CD1c-positive myeloid dendritic cell (primary cell): Measurements from ENCODE around the gene GALNT18.
A peak's percentile ranks its signal among the peaks of the same experiment; 100 is the strongest.

Experiments used
- DNase-seq: peaks from one replicate; pipeline ENCODE4 v3.0.0-alpha.2; 2016; ENCODE audit errors: extremely low spot score

The GALNT18 gene

DNA sequence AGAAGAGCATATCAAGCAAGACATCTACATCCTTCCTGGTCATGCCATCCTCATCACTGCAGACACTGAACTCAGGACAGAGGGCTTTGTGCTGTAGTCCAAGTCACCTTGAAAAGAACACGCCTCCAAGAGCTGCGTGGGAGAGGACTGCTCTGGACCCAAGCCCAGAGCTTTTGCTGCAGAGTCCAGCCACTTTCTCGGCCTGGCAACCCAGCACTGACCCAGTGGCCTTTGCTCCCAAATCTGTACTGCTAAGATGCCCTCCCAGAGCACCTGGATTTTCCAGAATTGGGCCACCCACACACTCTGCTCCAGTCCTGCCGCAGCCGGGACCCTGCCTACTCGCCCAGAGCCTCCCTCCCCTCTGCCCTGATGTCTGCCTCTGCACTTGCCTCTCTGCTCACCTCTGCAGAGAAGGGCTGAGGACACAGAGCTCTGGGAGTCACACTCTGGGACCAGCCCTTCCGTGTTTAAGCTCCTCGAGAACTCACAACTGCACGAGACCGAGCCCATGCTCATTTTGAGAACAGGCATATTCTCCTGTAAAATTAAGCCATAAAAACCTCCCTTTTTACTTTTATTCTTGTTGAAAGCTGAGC lies 185.0 kb downstream of the GALNT18 start:
- no peak for DNase-seq

DNA sequence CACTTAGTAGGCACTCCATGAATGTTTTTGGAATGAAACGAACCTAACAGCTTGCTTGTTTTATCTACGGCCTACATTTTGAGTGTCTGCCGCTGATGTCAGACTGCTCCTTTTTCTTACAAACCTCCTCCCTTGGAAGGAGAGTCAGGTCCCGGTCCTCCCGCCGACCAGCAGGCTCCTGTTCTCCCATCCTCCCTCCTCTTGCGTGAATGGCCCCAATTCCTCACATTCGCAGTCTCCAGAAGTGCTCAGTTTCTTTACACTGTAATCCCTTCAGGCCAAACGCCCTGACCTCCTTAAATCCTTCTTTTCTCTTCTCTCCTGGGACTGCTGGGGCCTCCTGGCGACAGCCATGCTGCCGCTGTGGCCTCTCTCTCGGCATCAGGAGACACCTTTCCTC lies 186.2 kb downstream of the GALNT18 start:
- DNase-seq, result no peak

DNA sequence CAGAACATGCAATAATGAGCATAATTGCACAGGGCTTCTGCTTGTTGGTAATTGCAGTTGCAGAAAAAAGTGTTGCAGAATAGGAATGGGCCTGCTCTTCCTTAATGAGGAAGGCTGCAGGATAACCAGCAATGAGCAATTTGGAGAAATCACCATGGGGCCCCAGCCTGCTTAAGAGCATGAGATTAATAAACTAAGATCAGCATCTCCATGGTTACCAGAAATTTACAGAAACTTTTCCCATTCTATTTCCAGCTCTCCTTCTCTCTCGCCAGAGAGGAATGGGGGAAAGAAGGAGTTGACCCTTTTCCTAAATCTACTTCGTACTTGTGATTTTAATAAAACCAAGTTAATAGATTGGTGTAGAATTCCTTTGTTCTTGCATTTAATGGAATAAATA lies 187.8 kb downstream of the GALNT18 start:
- no peak for DNase-seq

DNA sequence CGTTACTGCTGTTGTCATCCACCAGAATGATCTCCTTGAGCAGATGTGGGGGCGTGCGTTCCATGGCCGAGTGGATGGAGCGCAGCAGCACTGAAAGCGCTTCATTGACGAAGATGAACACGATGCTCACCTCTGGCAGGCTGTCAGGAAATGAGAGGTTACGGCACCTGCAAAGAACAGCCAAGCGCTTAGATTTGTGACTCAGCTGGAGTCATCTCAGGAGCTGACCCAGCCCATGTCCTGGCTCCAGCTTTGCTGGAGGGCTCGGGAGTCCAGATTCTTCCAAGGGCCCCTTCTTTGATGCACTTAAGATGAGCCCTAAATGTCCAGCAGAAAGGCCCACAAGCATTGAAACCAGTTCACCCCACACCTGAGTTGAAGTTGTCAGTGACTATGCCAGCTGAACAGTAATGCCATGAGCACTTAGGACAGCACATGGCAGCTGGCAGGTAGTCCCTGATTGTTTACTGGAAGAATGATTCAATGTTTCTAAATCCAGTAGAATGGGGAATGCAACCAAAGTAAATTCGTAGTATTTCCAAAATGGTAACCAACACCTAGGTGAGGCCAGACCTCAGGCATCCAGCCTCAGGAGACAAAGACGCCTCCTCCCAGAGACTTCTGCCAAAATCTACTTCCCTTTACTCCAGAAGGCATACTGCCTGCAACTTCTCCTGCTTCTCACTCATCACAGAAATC lies 189.0 kb downstream of the GALNT18 start:
- DNase-seq, result no peak

DNA sequence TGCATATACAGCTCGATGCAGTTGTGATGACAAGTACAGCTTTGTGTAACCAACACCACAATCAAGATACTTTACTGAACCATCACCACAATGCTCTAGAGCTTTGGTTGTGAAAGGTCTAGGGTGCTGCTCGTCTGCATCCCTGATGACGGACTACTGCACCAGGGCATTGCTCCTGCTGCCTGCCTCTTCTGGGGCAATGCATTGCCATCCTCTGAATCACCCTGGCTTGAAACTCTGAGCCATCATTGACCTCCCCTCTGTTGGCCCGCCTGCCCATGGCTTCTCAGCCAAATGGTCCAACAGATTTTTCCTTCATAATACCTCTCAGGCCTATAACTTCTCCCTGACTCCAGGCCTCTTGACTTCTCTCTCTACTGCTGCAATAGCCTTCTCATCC lies 191.4 kb downstream of the GALNT18 start:
- DNase-seq, result no peak

DNA sequence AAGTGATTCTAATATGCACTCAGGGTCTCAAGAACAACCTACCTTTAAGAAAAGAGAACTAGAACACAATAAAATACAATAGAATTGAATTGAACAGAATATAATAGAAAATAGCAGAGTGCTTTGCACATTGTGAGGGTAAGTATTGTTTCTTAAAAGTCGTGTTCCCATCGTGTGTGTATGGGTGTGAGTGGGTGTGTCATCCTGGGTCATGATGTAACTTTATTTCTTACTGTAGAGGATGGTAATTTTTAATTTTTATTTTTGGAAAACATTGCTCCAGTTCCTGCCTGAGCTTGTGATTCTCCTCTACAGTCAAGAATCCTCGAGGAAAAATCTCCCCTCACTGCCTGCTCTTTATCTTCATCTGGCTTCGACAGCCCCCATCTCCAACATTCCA lies 193.1 kb downstream of the GALNT18 start:
- DNase-seq, result no peak

DNA sequence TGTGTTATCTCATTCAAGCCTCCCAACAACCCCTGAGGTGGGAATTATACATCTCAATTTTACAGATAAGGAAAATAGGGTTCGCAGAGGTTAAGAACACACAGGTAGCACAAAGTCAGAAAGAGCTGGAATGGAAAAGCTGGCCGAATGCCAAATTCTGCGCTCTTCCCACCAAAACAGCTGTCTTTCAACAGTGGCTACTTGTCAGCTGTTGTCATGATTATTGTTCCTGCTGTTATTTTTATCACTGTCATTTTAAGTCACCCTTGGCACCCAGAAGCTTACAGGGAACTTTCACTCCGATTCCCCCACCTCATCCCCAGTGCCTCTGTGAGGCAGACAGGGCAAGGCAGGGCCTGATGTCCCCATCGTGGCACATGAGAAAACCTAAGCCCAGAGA lies 194.3 kb downstream of the GALNT18 start:
- no peak for DNase-seq

DNA sequence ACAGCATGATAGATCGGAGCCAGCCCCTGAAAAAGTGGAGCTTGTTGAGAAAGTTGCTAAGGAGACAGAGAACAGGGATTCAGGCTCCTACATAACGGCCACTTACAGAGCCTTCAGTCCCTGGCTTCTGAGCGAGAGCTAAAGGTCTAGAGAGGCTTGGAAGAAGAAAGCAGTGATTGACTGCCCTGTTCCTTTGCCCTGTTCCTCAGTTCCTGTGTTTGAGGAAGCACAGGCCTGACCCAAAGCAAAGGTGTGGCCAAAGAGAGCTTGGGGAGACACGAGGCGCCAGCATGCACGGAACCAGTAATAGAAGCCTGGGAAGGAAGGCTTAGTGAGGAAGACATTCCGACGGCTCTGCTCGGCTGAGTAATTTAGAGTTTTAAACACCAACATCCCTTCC lies 194.7 kb downstream of the GALNT18 start:
- no peak for DNase-seq

DNA sequence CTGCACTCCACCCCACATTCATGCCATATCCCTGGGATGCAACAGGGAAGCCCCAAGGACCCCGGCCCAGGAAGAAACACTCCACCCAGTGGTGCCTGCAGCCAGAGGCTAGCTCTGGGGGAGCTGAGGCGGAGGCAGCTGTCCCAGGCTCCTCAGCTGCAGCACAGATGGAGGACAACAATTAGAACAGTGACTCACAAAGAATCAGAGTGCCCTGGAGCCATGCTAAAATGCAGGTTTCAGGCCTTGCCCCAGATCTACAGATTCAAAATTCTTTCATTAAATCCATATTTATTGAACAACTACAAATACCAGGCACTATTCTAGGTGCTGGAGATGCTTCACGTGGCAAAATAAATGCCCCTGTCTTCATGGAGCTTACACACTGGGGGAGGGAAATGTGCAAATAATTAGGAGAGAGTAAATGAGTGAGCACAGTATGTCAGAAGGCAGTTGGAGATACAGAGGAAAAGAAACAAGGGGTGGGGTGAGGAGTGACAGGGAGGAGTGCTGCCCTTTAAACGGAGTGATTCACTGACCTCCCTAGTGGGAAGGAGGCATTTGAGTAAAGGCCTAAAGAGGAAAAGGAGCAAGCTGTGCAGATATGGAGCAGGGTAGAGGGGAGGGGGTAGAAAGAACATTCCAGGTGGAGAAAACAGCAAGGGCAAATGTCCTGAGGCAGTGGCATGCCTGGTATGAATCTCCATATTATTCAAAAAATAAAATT lies 195.4 kb downstream of the GALNT18 start:
- no peak for DNase-seq

DNA sequence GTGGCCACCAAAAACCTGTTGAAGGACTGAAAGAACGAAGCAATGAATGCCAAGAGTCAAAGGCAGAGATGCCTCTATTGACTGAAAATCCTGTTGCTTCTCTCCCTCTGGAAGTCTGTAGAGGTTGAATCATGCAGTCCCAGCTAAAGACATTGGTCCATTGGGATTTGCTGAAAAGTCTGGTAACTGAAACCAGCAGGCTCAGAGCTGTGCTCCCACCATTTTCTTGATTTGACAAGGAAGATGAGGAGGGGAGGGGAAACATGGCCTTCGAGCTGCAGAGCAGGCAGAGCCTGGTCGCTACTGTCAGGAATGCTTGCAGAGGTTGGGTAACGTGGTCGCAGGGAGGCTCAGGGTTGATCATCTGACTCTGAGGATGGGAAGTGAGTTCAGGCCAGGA lies 196.0 kb downstream of the GALNT18 start:
- no peak for DNase-seq

DNA sequence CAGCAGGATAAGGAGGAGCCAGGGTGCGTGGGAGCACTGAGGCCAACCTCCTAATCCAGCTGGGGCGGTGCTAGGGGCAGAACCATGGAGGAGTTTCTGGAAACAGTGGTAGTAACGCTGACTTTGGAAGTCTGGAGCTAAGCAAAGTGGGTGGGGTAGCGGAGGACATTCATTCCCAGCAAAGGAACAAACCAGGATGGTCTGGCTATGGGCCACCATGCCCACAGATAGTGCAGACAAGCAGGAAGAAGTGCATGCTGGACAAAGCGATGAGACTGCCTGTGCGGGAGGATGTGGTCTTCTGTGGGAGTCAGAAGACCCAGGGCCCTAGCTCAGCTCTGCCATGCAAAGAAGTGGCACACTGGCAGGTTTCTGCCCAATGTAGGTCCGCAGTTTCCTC lies 197.1 kb downstream of the GALNT18 start:
- DNase-seq, result no peak

DNA sequence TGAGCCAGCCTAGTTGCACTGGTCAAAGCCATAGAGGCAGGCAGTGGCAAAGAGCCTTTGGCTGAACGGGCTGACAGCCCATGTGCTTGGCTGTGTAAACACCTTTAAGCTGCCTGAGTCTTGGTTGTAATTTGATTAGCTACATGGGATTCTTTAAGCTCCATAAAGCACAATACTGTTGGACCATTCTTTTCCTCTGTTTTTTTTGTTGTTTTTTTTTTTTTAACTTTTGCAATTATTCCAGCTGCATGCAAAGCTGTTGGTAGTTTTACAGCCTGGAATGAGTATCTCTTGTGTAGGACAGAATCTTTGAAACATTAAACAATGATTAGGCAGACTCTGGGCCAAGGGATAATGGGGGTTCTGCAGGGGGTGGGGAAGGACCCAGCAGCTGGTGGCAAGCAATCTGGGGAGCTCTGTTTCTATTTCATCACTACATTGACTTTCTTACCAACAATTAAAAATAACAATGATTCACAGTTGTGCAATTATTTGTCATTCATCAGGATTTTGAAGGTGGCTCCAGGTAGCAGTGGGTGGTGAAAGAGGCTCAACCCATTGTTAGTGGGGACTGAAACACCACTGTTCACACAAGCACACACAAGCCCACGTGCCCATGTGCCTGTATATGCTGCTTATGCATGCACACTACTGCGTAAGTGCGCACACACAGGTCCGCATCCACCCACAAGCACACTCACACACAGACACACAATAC lies 199.2 kb downstream of the GALNT18 start:
- DNase-seq, result no peak

DNA sequence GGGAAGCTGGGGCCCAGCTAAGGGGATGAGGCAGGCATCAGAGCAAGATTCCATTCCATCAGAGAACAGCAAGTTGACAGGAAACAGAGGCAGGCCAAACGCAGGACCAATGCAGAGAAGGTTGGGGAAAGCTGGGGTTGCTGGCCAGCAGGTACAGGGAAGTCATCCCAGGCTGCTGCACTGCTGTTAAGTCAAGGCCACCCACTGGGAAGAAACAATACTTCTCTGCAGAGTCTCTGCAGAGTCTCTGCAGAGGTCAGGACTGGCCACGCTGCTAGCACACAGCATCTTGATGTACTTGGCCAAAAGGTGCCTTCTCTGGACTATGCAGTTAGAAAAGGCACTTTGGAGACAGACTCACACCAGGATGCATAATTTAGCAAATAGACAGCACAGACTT lies 200.3 kb downstream of the GALNT18 start:
- no peak for DNase-seq

DNA sequence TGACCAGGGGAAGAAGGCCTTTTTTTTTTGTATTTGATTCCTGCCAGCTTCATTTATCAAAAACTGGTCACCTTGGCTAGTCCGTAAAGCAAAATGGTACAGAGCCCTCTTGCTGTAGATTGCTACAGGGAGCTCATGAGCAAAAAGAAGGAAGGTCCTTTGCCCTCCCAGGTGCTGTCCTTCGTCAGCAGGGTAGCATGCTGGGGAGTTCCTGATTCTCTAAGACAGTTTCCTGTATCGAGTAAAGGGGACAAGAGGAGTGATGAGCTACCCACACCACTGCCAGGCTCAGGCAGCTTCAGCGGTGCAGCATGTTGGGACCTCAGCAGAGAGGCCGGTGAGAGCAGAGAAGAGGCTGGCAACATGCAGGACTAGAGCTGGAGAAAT lies 200.9 kb downstream of the GALNT18 start:
- DNase-seq, result peak; percentile 24

DNA sequence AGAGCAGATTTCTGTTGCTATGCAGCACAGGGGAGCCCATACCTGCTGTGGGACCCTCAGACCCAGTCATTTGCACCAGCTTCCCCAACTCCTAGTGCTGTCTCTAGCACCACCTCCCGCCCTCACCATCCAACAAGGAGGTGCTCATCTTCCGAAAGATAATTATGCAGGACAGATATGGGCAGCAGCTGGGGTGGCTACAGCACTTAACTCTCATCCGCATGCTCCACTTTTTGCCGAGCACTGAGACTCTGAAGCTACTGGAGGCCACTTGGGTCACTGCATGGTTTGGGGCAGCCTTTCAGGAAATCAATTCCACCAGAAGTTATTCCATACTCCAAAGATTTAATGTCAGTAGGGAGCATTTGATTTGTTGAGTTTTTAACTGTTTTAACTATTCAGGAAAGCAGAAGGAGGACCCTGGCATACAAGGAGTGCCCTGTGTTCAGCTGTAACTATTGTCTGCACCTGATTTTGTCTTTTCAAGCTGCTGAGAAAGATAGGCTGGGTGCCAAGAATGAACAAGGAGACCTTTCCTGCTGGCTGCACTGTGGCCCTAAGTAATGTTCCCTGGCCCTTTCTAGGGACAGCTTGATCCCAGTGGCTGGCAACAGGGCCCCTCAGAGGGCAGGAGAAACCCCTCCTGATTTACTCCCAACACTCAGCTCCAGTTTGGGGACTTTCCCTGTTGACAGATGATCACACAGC lies 201.5 kb downstream of the GALNT18 start:
- DNase-seq, result no peak

DNA sequence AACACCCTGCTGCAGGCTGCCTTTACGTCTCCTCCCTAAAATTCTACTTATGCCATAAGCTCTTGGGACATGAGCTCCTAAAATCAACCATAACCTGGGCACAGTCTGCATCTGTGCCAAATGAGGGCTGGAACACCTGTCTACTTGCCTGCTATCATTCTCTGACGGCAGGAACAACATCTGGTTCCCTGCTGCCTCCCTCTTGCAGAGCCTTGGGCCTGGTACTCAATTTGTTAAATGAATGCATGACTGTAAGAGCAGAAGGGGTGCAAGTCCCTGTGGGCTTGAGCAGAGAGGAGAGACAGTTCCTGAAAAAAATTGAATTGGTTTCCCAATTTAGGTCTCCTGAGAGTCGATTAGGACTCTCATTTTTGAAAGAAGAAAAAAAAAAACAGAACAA lies 202.1 kb downstream of the GALNT18 start:
- no peak for DNase-seq

DNA sequence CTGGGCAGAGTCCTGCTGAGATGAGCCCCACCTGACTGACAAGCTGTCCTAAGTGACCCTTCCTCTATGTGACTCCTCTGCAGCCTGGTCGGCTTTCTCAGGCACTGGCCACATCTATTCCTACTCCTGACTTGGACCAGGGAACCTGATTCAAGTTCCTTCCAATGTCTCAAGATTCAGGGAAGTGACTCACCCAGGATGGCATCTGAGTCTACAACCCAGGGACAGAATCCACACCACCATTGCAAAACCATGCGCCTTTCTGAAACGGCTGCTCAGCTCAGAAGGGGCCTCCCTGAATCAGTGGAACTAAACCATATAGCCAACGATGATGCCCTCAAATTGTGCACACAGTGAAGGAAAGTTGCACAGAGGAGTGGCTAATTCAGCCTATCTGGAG lies 204.9 kb downstream of the GALNT18 start:
- DNase-seq, result peak; percentile 82

DNA sequence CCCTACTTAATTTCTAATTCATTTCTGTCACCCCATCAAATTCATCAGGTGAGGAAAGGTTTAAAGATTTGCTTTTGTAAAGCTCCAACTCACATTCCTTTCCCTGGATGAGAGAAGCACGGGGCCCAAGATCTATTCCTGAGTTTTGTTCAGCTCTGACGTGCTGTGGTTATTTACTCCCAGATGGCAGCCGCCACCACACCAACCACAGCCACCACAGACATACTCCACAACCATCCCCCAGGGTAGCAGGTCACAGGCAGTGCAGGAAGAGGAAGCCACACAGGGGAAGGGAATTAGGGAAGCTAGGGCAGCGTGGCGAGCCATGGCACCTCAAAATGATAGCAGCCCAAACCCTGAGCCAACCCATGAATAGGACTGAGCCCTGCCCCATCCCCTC lies 205.3 kb downstream of the GALNT18 start:
- peak; percentile 88 for DNase-seq

DNA sequence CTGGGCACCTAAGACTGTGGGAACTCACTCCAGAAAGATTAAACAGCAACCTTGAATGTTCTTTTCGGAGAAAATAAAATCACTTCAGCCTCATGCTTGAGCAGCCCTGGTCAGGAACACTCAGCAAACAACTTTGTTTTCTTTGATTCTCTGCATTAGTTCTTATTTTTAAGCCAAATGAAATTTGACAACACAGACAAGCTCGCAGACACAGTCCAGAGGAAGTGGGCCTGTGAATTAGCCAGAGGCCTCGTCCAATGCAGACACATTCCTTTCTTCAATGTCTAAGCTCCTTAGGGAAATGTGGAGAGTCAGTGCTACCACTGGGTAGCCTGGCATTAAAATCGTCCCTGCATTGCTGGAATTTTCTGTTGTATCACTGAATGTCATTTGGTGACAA lies 205.9 kb downstream of the GALNT18 start:
- DNase-seq, result no peak

DNA sequence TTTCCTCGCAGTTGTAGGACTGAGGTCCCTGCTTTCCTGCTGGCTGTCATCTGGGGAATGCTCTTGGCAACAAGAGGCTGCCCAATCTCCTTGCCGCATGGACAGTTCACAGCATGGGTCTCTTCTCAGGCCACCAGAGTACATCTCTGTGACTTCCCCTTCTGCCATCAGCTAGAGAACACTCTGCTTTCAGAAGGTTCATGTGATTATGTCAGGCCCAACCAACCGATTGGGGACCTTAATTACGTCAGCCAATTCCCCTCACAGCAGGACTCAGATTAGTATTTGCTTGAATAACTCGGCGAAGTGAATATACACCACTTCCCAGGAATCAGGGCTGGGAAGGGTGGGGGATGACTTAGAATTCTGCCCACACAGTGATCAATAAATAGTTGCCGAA lies 206.8 kb downstream of the GALNT18 start:
- DNase-seq, result peak; percentile 31

DNA sequence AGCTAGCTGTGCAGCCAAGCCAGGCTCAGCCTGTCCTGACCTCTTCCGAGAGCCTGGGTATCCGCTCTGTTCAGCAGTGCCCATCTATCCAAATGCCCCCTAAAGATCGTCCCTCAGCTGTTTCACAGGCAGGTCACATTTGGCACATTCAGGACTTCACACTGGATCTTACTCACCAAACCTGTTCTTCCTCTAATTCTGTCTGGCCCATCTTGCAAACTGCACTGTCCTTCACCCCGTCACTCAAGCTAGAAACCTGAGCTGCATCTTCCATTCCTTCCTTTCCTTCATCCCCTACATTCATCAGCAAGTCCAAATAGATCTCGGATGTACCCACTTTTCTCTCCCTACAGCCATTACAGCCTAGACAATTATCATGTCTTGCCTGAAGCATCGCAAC lies 208.0 kb downstream of the GALNT18 start:
- DNase-seq, result no peak

DNA sequence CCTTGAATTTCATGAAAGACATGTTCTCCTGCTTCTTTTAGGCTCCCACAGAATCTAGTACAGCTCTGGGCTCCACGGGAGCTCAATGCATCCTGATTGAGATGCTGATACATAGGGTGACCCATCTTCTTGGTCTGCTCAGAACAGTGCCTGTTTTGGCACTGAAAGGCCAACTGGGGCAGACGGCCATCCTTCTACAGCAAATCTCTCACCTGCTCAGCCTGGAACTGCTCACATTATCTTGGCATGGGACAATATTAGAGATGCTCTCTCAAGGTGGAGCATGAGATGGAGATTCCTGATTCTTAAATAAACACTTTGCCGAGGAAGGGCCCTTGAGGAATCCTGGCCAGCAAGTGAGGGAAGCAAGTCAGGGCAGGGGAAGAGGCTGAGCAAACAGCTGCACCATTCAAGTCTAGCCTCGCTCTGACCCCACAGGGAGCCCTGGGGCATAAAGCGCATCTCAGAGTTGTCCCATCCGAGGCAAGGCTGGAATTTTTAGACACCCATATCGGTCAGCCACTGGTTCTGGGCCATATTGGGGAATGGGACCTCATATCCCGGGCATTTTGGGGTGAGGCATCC lies 210.3 kb downstream of the GALNT18 start:
- no peak for DNase-seq
